ENCODE measurements around the gene TEX35.

- no peak for TF ChIP-seq EZH2 (IDR thresholded peaks at IDR 0.05; ENCODE audit: low read length)
- TF ChIP-seq, protein P1, sequence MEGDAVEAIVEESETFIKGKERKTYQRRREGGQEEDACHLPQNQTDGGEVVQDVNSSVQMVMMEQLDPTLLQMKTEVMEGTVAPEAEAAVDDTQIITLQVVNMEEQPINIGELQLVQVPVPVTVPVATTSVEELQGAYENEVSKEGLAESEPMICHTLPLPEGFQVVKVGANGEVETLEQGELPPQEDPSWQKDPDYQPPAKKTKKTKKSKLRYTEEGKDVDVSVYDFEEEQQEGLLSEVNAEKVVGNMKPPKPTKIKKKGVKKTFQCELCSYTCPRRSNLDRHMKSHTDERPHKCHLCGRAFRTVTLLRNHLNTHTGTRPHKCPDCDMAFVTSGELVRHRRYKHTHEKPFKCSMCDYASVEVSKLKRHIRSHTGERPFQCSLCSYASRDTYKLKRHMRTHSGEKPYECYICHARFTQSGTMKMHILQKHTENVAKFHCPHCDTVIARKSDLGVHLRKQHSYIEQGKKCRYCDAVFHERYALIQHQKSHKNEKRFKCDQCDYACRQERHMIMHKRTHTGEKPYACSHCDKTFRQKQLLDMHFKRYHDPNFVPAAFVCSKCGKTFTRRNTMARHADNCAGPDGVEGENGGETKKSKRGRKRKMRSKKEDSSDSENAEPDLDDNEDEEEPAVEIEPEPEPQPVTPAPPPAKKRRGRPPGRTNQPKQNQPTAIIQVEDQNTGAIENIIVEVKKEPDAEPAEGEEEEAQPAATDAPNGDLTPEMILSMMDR (optimal IDR thresholded peaks at IDR 0.05 in 1 of 3, IDR thresholded peaks at IDR 0.05 in 1 of 3, conservative IDR thresholded peaks at IDR 0.05 in 1 of 3; ENCODE audit: extremely low read depth in 1 of 3, insufficient read depth in 2 of 3, low read length in 3 of 3): no peak
These were observed 10.6 kb upstream of the TEX35 start for GRCh38 chr1:178502330-178502714.
